Activated T-cell treated with anti-CD3 and anti-CD28 coated beads, Interleukin-2, amount 50 U/mL, for 24 hours (primary cell): ENCODE measurements around the gene DDAH2.

ENCODE experiments used
- DNase-seq: peaks from one replicate; pipeline ENCODE4 v3.0.0-alpha.2; 2020
- H3K27ac Mint-ChIP-seq: 2 replicates; pipeline ENCODE4 v1.8.0; 2020; ENCODE audit warnings: mild to moderate bottlenecking, mixed read lengths
- H3K27me3 Mint-ChIP-seq: 2 replicates; pipeline ENCODE4 v1.8.0; 2020; ENCODE audit warnings: mixed read lengths
- H3K36me3 Mint-ChIP-seq: 2 replicates; pipeline ENCODE4 v1.8.0; 2020; ENCODE audit warnings: low read depth, mixed read lengths
- H3K4me1 Mint-ChIP-seq: 2 replicates; pipeline ENCODE4 v1.8.0; 2020; ENCODE audit warnings: low read depth, mixed read lengths
- H3K4me3 Mint-ChIP-seq: 2 replicates; pipeline ENCODE4 v1.8.0; 2020; ENCODE audit warnings: mild to moderate bottlenecking, moderate library complexity, mixed read lengths
- H3K9me3 Mint-ChIP-seq: 2 replicates; pipeline ENCODE4 v1.8.0; 2020; ENCODE audit warnings: mixed read lengths

DDAH2 gene

DNA sequence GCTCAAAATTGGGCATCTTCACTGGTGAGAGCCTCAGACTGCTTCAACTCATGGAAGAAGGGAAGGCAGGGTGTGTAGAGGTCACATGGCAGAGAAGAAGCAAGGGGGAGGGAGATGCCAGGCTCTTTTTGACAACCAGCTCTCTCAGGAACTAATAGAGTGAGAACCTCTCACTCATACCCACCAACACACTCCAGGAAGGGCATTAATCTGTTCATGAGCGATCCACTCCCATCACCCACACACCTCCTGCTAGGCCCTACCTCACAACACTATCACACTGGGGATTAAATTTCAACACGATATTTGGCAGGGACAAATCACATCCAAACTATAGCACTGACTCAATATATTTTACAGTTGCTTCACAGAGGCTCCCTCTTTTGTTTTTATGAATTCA lies 12.7 kb upstream of the DDAH2 start:
- H3K4me1 Mint-ChIP-seq: peaks cover 47% of the 10 kb centered on the region
- peak overlapping the region; percentile 50 for H3K27ac Mint-ChIP-seq
- peaks cover 65% of the 10 kb centered on the region for H3K36me3 Mint-ChIP-seq
- H3K9me3 Mint-ChIP-seq: no peaks in the 10 kb centered on the region
- H3K4me3 Mint-ChIP-seq: peak overlapping the region; percentile 95
- H3K27me3 Mint-ChIP-seq: no peaks in the 10 kb centered on the region
- DNase-seq: no peak

DNA sequence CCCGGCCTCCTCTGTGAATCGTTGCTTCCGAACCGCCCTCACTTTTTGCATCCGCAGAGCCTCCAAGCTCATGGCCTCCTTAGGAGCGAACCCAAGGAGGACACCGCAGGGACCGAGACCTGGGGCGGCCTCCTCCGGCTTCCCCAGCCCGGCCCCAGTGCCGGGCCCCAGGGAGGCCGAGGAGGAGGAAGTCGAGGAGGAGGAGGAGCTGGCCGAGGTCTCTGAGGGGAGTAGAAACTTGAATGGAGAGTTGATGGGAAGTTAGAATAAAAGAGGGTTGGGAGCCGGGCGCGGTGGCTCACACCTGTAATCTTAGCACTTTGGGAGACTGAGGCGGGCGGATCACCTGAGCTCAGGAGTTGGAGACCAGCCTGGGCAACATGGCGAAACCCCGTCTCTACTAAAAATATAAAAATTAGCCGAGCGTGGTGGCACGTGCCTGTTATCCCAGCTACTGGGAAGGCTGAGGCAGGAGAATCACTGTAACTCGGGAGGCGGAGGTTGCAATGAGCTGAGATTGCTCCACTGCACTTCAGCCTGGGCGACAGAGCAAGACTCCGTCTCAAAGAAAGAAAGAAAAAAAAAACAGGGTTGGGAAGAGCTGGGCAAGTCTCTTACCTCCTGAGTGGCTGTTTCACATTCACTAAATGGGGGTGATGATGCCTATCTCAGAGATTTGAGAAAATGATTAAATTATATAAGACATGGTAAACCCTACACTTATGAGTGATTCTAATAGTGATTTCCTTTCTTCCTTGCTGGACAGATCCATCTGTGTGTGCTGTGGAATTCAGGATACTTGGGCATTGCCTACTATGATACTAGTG lies 11.5 kb upstream of the DDAH2 start:
- peaks cover 52% of the 10 kb centered on the region for H3K4me1 Mint-ChIP-seq
- peaks cover 63% of the 10 kb centered on the region for H3K36me3 Mint-ChIP-seq
- H3K4me3 Mint-ChIP-seq: peak overlapping the region; percentile 95
- no peaks in the 10 kb centered on the region for H3K9me3 Mint-ChIP-seq
- H3K27me3 Mint-ChIP-seq: no peaks in the 10 kb centered on the region
- DNase-seq: no peak
- H3K27ac Mint-ChIP-seq: peak overlapping the region; percentile 96

DNA sequence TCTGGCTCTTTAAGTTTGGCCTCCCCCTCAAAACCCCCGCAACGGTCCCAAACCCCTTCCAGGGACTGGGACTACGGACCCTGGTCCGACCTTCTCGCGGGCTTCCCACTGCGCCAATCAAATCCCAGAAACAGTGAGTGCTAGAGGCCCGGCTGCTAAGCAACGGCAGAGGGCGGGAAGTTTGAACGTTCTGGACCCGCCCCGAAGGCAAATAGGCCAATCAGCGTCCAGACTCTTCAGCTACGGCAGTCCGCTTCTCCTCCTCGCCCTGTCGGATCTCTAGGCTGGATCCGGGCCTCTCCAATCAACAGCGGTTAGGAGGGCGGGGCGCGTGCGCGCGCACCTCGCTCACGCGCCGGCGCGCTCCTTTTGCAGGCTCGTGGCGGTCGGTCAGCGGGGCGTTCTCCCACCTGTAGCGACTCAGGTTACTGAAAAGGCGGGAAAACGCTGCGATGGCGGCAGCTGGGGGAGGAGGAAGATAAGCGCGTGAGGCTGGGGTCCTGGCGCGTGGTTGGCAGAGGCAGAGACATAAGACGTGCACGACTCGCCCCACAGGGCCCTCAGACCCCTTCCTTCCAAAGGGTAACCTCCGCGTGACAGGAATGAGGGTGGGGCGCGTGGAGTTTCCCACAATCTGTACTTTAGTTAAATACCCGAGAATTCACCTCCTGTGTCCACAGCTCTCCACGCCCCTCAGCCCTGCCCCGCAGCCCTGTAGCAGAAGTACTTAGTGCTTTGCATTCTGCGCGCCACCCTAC lies 10.7 kb upstream of the DDAH2 start, which contains the start of gene MSH5:
Gene MSH5 (plus strand): TSS at position 367 of the 758 bp plus-strand sequence. CDS start 462 bp downstream, outside the sequence.
- no peaks in the 10 kb centered on the region for H3K27me3 Mint-ChIP-seq
- H3K36me3 Mint-ChIP-seq: peaks cover 64% of the 10 kb centered on the region
- no peaks in the 10 kb centered on the region for H3K9me3 Mint-ChIP-seq
- peak within 1 kb of the TSS; percentile 98 for H3K4me3 Mint-ChIP-seq
- DNase-seq: peak; percentile 96
- H3K4me1 Mint-ChIP-seq: peaks cover 52% of the 10 kb centered on the region
- H3K27ac Mint-ChIP-seq: peak within 1 kb of the TSS; percentile 96

DNA sequence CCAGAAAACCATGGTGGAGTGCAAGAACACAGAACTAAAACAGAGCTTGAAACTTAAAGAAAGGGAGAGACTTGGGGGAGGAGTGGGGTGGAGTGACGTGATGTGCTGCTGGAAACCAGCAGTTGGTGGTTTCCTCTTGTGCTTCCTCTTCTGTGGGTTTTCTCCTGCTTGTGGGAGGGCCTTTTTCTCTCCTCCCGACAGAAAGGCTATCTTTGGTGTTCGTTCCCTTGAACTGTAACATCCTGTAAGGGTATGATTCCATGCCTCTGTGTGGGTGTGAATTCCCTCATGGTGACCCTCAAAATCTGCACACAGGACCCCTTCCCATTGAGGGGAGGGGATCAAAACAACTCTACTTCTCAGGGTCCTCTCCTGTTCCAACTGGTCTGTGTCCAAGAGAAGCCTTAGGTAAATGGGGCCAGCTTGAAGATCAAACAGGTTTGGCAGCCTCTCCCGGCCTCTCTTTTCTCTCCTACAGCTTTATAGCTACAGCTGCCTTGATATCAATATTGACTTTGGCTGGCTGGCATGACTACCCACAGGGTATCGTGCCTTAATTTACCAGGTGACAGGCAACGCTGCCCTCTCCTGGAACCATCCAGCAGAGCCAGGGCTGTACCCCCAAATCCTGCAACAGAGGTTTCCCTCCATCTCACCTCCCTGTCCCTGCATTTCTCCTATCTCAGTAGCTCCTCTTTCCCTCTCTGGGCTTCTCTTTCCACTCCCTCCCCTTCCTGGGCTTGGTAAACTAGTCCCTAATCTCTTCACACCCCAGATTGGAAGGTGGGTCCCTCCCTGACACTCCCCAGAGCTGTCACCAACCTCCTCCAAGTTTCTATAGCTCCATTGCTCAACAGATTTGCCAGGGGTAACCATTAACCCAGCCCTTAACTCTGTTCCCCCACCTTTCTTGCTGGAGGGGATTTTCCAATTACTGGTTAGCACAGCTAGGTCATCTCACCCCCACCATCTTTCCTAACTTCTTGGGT lies 9.2 kb upstream of the DDAH2 start:
- peak overlapping the region; percentile 98 for H3K4me3 Mint-ChIP-seq
- peaks cover 65% of the 10 kb centered on the region for H3K4me1 Mint-ChIP-seq
- peak; percentile 54 for DNase-seq
- peaks cover 66% of the 10 kb centered on the region for H3K36me3 Mint-ChIP-seq
- H3K27me3 Mint-ChIP-seq: no peaks in the 10 kb centered on the region
- no peaks in the 10 kb centered on the region for H3K9me3 Mint-ChIP-seq
- peak overlapping the region; percentile 96 for H3K27ac Mint-ChIP-seq

DNA sequence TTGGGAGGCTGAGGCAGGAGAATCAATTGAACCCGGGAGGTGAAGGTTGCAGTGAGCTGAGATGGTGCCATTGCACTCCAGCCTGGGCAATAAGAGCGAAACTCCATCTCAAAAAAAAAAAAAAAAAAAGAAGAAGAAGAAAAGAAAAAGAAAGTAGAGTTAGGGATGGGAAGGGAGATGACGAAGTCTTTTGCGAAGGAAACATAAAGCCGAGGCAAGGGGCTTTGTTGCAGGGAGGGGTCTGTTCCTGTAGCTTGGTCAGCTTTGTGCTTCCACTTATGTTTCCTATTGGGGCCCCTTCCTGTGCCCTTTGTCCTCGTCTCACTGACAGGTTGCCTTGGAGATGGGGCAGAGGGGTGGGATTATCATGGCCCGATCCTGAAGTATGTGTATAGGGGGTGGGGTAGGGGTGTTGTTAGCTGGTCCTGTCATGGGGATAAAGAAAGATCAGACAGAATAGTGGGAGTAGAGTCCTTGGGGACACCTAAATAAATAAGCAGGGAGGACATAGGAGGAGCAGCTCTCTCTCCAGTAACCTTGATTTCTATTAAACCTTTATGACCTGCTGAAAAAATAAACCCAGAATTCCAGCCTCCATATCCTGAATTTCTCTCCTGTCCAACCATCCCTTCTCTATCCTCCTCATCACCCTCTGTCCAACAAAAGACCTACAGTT lies 8.4 kb upstream of the DDAH2 start:
- H3K27ac Mint-ChIP-seq: peak overlapping the region; percentile 96
- H3K9me3 Mint-ChIP-seq: no peaks in the 10 kb centered on the region
- H3K36me3 Mint-ChIP-seq: peaks cover 66% of the 10 kb centered on the region
- DNase-seq: no peak
- peaks cover 67% of the 10 kb centered on the region for H3K4me1 Mint-ChIP-seq
- H3K4me3 Mint-ChIP-seq: peak overlapping the region; percentile 98
- H3K27me3 Mint-ChIP-seq: no peaks in the 10 kb centered on the region

DNA sequence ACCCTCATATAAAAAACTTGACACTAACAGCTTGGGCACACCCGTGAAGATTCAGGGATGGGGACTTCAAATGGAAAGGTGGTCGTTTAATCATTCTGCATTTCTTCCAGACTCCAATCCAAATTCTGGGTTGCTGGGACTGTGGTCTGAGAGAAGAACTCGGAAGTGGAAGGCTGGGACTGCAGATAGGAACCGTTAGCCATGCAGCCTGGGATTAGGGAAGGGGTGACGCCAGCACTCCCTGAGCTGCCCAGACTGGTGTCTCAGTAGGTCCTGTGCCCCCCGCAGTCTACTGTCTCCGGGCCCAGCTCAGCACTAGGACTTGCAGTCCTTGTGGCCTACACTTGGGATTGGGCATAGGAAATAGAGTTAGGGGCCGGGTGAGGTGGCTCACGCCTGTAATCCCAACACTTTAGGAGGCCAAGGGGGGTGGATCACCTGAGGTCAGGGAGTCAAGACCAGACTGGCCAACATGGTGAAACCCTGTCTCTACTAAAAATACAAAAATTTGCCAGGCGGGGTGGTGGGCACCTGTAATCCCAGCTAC lies 7.7 kb upstream of the DDAH2 start:
- peaks cover 71% of the 10 kb centered on the region for H3K4me1 Mint-ChIP-seq
- H3K36me3 Mint-ChIP-seq: peaks cover 66% of the 10 kb centered on the region
- no peaks in the 10 kb centered on the region for H3K27me3 Mint-ChIP-seq
- DNase-seq: no peak
- H3K9me3 Mint-ChIP-seq: no peaks in the 10 kb centered on the region
- peak overlapping the region; percentile 96 for H3K27ac Mint-ChIP-seq
- peak overlapping the region; percentile 98 for H3K4me3 Mint-ChIP-seq

DNA sequence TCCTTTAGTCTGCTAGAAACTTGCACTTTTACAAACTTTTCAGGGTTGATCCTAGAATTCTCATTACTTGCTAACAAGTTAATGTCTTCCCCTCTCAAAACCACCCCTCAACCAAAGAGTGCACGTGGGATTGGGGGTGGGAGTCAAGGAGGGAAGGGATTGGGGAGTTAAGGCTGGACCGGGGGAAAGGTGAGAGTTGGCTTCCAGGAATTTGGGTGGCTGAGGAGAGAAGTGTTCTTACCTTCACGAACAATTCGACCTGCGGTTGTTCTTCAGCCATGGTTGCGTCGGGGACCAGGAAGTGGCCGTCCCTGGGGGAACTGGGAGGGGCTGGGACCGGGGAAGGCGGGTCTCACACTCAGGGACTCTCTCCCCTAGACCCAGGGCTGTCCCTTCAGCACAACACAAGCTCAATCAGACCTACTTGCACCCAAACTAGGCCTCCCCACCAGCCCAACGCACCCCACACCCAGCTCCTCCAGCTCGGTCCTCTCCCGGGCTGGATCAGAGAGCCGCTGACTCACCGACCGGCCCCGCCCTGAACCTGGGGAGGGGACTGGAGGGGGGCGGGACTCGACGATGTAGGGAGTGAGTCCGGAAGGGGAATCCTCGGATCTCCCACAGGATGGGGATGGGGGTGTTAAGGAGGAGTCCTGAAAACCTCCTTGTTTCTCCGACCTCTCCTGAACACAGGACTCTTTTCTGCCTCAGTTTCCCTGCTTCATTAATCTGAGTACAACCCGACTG lies 7.1 kb upstream of the DDAH2 start, which contains the start of gene CLIC1:
Gene CLIC1 (minus strand): TSS at position 510 of the 747 bp plus-strand sequence. CDS start 230 bp downstream, at position 280.
- H3K4me3 Mint-ChIP-seq: peak within 1 kb of the TSS; percentile 98
- no peaks in the 10 kb centered on the region for H3K9me3 Mint-ChIP-seq
- peaks cover 64% of the 10 kb centered on the region for H3K4me1 Mint-ChIP-seq
- peaks cover 66% of the 10 kb centered on the region for H3K36me3 Mint-ChIP-seq
- peak within 1 kb of the TSS; percentile 96 for H3K27ac Mint-ChIP-seq
- H3K27me3 Mint-ChIP-seq: no peaks in the 10 kb centered on the region
- DNase-seq: peak; percentile 87

DNA sequence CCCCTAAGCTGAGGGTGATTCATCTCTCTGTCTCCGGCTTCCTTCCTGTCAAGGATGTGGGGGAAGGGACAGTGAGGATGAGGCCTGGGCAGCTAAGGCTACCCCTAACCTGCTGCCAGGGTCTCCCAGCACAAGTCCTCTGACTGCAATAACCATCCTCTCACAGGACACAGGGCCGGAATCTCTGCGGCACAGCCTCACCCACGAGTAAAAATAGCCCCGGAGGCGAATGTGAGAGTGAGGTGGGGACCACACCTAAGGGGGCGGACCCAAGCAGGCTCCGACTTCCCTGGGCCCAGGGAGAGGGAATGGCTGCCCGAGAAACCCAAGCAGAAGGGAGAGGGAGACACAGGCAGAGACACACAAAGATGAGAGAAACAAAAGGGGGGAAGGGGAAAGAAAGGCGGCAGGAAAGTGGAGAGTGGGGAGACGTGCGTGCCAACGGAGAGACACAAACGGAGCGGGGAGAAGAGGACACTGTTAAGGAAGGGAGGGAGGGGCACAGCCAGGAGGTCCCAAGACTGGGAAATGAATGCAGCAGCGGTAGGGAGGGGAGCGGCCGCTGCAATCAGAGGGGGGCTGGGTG lies 5.8 kb upstream of the DDAH2 start:
- Mint-ChIP-seq H3K36me3 (peaks cover 66% of the 10 kb centered on the region), H3K27me3 (no peaks in the 10 kb centered on the region), H3K4me1 (peaks cover 67% of the 10 kb centered on the region), H3K9me3 (no peaks in the 10 kb centered on the region), H3K4me3 (peak overlapping the region; percentile 98), H3K27ac (peak overlapping the region; percentile 96)
- peak; percentile 70 for DNase-seq

DNA sequence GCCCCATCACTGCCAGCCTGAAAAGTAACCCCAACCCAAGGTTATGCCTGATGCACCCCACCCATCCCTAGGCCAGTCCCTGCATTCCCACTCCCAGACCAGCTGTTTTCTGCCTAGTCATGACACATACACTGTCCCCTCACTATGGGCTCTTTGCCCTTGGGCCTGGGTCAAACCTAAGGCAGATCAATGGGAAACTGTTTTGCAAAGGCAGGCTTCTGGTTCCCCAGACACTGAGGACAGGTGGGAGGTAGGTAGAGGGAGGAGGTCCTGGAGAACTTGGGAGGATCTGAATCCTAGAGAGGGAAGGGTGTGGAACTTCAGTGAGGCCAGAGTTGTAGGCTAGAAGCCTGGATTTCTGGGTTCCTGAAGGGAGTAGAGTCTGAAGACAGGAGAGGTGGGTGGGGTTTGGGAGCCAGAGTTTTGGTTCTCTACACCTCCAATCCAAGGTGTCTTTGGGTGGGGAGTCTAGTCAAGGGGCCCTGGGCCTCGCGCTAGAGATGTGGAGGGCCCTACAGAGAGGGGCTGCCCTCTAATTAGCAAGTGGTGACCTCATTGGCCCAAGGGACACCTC lies 5.2 kb upstream of the DDAH2 start:
- peaks cover 68% of the 10 kb centered on the region for H3K36me3 Mint-ChIP-seq
- no peaks in the 10 kb centered on the region for H3K27me3 Mint-ChIP-seq
- DNase-seq: no peak
- no peaks in the 10 kb centered on the region for H3K9me3 Mint-ChIP-seq
- H3K4me3 Mint-ChIP-seq: peak overlapping the region; percentile 98
- H3K27ac Mint-ChIP-seq: peak overlapping the region; percentile 96
- H3K4me1 Mint-ChIP-seq: peaks cover 65% of the 10 kb centered on the region

DNA sequence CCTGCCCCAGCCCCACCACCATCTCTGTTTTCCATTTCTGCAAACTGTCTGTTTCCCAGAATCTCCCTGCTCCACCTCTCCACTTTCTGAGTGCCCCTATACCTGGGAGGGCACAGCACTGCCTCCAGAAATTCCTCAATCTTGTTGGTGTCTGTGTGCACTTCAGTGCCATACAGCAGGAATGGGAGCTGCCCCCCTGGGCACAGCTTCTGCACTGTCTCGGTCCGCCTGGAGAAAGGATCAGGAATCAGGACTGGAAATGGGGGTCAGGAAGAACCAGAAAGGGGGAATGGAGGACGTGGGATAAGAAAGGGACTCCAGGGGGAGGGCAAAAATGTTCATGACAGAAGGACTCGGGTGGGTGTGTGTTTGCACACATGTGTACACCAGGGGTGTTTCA lies 4.6 kb upstream of the DDAH2 start:
- no peak for DNase-seq
- Mint-ChIP-seq H3K36me3 (peaks cover 72% of the 10 kb centered on the region), H3K9me3 (no peaks in the 10 kb centered on the region), H3K27ac (peak overlapping the region; percentile 96), H3K27me3 (no peaks in the 10 kb centered on the region), H3K4me1 (peaks cover 65% of the 10 kb centered on the region), H3K4me3 (peak overlapping the region; percentile 98)

DNA sequence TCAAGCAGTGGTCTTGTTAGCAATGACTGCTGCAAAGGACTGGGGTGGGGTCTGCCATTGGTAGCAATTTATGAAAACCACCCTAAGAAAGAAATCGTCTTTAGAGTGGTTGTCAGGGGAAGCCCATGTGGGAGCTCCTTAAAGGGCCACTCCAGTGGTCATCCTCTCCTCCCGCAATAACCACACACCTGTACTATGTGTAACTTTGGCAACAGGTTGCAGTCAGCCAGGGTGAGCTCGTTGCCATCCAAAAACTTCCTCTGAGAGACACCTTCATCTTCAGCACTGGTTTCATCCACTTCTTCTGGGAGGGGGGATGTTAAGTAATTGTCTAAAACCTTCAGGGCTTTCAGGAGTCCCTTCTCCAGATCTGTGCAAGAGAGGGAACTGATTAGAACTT lies 2.9 kb upstream of the DDAH2 start:
- Mint-ChIP-seq H3K4me1 (peaks cover 63% of the 10 kb centered on the region), H3K27ac (peak overlapping the region; percentile 44), H3K4me3 (no peak overlapping the region), H3K36me3 (peaks cover 81% of the 10 kb centered on the region), H3K9me3 (no peaks in the 10 kb centered on the region), H3K27me3 (no peaks in the 10 kb centered on the region)
- DNase-seq: no peak

DNA sequence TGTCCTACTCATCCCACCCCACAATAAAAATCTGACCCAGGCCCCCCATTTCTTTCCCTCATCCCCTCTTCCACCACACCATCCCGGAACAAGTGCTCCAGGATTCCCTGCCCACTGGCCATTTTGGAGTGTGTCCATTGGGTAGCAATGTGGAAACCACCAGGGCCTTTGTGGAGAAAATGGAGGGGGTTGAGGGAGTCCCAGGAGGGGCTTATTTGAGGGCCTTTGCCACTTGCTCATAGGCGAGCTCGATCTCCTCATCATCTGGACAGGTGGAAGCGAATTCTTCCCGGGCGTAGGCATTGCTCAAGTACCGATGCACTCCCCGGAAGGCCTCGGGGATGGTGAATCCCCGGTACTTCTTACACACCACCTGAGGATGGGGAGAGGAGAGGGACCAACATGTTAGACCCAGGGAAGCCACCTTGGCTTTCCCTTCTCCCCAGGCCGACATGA lies 1.6 kb upstream of the DDAH2 start:
- Mint-ChIP-seq H3K27me3 (no peaks in the 10 kb centered on the region), H3K27ac (peak overlapping the region; percentile 84), H3K9me3 (no peaks in the 10 kb centered on the region), H3K4me1 (peaks cover 70% of the 10 kb centered on the region), H3K4me3 (peak overlapping the region; percentile 80), H3K36me3 (peaks cover 74% of the 10 kb centered on the region)
- DNase-seq: no peak
